IMR-90 (cell line): ENCODE data around the gene MET.

Experiments used
- CEBPB ChIP-seq: IDR thresholded peaks from 2 replicates; pipeline ENCODE4 v1.6.1; 2012; ENCODE audit warnings: low read depth, low read length, improper control_type of control experiment
- CHD1 ChIP-seq: IDR thresholded peaks from 2 replicates; pipeline ENCODE4 v1.6.1; 2012; ENCODE audit warnings: low read depth, low read length, improper control_type of control experiment
- FOS ChIP-seq: fragments of 150-350 bp; IDR thresholded peaks from 2 replicates; pipeline ENCODE4 v1.6.1; 2016; ENCODE audit warnings: low read depth, low read length
- MAFK ChIP-seq: IDR thresholded peaks from 2 replicates; pipeline ENCODE4 v1.6.1; 2012; ENCODE audit warnings: low read depth, low read length, improper control_type of control experiment
- MAZ ChIP-seq: IDR thresholded peaks from 2 replicates; pipeline ENCODE4 v1.6.1; 2012; ENCODE audit warnings: low read depth, mild to moderate bottlenecking, low read length, improper control_type of control experiment, moderate library complexity, borderline replicate concordance
- MXI1 ChIP-seq: IDR thresholded peaks from 2 replicates; pipeline ENCODE4 v1.6.1; 2012; ENCODE audit warnings: low read depth, mild to moderate bottlenecking, low read length, moderate library complexity, borderline replicate concordance
- NFE2L2 ChIP-seq: fragments of 150-350 bp; IDR thresholded peaks from 2 replicates; pipeline ENCODE4 v1.6.1; 2016; ENCODE audit warnings: low read depth, mild to moderate bottlenecking, low read length
- POLR2A ChIP-seq: IDR thresholded peaks from 2 replicates; pipeline ENCODE4 v1.6.1; 2012; ENCODE audit warnings: mild to moderate bottlenecking, low read depth, low read length
- RAD21 ChIP-seq: IDR thresholded peaks from 2 replicates; pipeline ENCODE4 v1.6.1; 2012; ENCODE audit warnings: low read length, improper control_type of control experiment
- RCOR1 ChIP-seq: IDR thresholded peaks from 2 replicates; pipeline ENCODE4 v1.6.1; 2012; ENCODE audit warnings: mild to moderate bottlenecking, low read length, improper control_type of control experiment; ENCODE audit not compliant: insufficient replicate concordance
- SMC3 ChIP-seq: fragments of 150-350 bp; IDR thresholded peaks from 2 replicates; pipeline ENCODE4 v1.6.1; 2016; ENCODE audit warnings: low read depth, mild to moderate bottlenecking, antibody characterized with exemption, low read length, moderate library complexity
- TF ChIP-seq, protein P1 (sequence below): conservative IDR thresholded peaks from 2 replicates; pipeline ENCODE4 v1.5.1; 2012; ENCODE audit warnings: mild to moderate bottlenecking, low read depth, low read length, improper control_type of control experiment
- TF ChIP-seq, protein P2 (sequence below): fragments of 150-350 bp; IDR thresholded peaks from 2 replicates; pipeline ENCODE4 v1.6.1; 2017; ENCODE audit warnings: mild to moderate bottlenecking, antibody characterized with exemption, low read length, low read depth

DNA sequence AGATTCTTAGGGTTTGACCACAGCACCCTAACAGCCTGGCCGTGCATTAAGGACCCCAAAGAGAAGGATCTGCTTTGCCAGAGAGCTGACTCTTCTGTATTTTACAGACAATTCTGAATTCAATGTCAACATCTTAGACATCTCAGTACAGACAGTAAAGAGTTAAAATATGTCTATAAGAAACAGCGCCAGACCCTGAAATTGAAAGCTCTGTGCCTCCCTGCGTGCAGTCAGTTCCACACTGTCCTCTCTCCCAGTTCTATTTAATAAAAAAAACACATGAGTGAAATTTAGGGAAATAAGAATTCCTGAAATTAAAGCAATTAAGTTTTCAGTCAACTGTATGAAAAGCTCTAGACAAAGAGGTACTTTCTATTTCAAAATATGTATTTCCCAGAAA, 45.1 kb downstream of the MET start:
- TF ChIP-seq MAFK (no peak), POLR2A (no peak), RAD21 (no peak), RCOR1 (no peak), FOS (no peak), MXI1 (no peak), CEBPB (no peak), CHD1 (no peak), MAZ (no peak), SMC3 (no peak), NFE2L2 (no peak)
- TF ChIP-seq, protein P1, sequence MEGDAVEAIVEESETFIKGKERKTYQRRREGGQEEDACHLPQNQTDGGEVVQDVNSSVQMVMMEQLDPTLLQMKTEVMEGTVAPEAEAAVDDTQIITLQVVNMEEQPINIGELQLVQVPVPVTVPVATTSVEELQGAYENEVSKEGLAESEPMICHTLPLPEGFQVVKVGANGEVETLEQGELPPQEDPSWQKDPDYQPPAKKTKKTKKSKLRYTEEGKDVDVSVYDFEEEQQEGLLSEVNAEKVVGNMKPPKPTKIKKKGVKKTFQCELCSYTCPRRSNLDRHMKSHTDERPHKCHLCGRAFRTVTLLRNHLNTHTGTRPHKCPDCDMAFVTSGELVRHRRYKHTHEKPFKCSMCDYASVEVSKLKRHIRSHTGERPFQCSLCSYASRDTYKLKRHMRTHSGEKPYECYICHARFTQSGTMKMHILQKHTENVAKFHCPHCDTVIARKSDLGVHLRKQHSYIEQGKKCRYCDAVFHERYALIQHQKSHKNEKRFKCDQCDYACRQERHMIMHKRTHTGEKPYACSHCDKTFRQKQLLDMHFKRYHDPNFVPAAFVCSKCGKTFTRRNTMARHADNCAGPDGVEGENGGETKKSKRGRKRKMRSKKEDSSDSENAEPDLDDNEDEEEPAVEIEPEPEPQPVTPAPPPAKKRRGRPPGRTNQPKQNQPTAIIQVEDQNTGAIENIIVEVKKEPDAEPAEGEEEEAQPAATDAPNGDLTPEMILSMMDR = no peak
- TF ChIP-seq, protein P2, sequence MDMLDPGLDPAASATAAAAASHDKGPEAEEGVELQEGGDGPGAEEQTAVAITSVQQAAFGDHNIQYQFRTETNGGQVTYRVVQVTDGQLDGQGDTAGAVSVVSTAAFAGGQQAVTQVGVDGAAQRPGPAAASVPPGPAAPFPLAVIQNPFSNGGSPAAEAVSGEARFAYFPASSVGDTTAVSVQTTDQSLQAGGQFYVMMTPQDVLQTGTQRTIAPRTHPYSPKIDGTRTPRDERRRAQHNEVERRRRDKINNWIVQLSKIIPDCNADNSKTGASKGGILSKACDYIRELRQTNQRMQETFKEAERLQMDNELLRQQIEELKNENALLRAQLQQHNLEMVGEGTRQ = no peak
